ENCODE results near the gene TNFSF15.

Gene TNFSF15

GRCh38 chr9:114824110-114824509, 18.3 kb upstream of the TNFSF15 start:
- no peak for DNase-seq

- DNase-seq: no peak
Measured at GRCh38 chr9:114823441-114823840, 17.6 kb upstream of the TNFSF15 start.

GRCh38 chr9:114822708-114823107, 16.9 kb upstream of the TNFSF15 start:
- no peak for DNase-seq

GRCh38 chr9:114820776-114821501, 15.1 kb upstream of the TNFSF15 start:
- DNase-seq: no peak

- DNase-seq: no peak
Measured at GRCh38 chr9:114818178-114818577, 12.3 kb upstream of the TNFSF15 start.

GRCh38 chr9:114813717-114814418, 8.0 kb upstream of the TNFSF15 start:
- no peak for DNase-seq

GRCh38 chr9:114811966-114812636, 6.3 kb upstream of the TNFSF15 start:
- DNase-seq: peak; percentile 42

- DNase-seq: no peak
Measured at GRCh38 chr9:114811301-114811700, 5.5 kb upstream of the TNFSF15 start.

GRCh38 chr9:114810614-114811013, 4.8 kb upstream of the TNFSF15 start:
- no peak for DNase-seq

- DNase-seq: no peak
Measured at GRCh38 chr9:114806526-114806900, 674 bp upstream of the TNFSF15 start.

- DNase-seq: peak; percentile 2
Measured at GRCh38 chr9:114804505-114804904, 1.3 kb downstream of the TNFSF15 start.

- DNase-seq: no peak
Measured at GRCh38 chr9:114803479-114804265, 2.2 kb downstream of the TNFSF15 start.

GRCh38 chr9:114799925-114800324, 5.9 kb downstream of the TNFSF15 start:
- no peak for DNase-seq

- DNase-seq: peak; percentile 8
Measured at GRCh38 chr9:114799441-114799840, 6.4 kb downstream of the TNFSF15 start.

- DNase-seq: no peak
Measured at GRCh38 chr9:114798780-114799427, 6.9 kb downstream of the TNFSF15 start.

- no peak for DNase-seq
Measured at GRCh38 chr9:114798101-114798500, 7.7 kb downstream of the TNFSF15 start.

GRCh38 chr9:114792396-114792795, 13.4 kb downstream of the TNFSF15 start:
- DNase-seq: no peak

GRCh38 chr9:114791736-114792135, 14.1 kb downstream of the TNFSF15 start:
- DNase-seq: no peak

GRCh38 chr9:114791312-114791711, 14.5 kb downstream of the TNFSF15 start:
- DNase-seq: no peak

GRCh38 chr9:114790521-114790920, 15.3 kb downstream of the TNFSF15 start:
- DNase-seq: no peak

GRCh38 chr9:114789006-114789405, 16.8 kb downstream of the TNFSF15 start:
- DNase-seq: no peak

GRCh38 chr9:114787781-114788498, 17.9 kb downstream of the TNFSF15 start:
- DNase-seq: no peak
